Heart left ventricle (tissue), 13 donors: ENCODE results near the gene PRRT2.
"Not testable (repeated sequence)": the region's sequence is repeated elsewhere in the genome, so short reads cannot be mapped to it uniquely, and the experiment has no call there.

Source experiments
- CTCF ChIP-seq, 12 donors: fragments of 200-600 bp; sonication (generic) in 4 of 12; IDR thresholded peaks; one replicate each; pipeline versions ENCODE4 v1.5.0 to v1.8.0; 2018 to 2022; ENCODE audit warnings: antibody characterized with exemption in 12 of 12, mild to moderate bottlenecking in 5 of 12
- POLR2A ChIP-seq, 2 donors: fragments of 450-650 bp; IDR thresholded peaks; one replicate each; pipeline ENCODE4 v1.6.1; 2017; ENCODE audit warnings: antibody characterized with exemption in 2 of 2, mild to moderate bottlenecking in 2 of 2, moderate library complexity in 2 of 2
- donor health status: ischemic (EF 13 %, LVEDD 7.1; RV severe dilation, severe dysfunction).
- donor health status: DM: no; HTN: yes; CAD: no.
- donor health status: DM: no; HTN: no; CAD: no.
- donor health status: ischemic (EF 25% LVEDD 6.9; RV normal size, moderate dysfunction).
- donor health status: ischemic (EF 25% LVEDD 5.7; RV mildly dilated, moderate dysfunction).
- donor health status: ischemic (EF 35%, LVEDD 5.7; RV mildly dilated, moderate dysfunction).
- donor health status: nonischemic (EF 11% LVEDD 7.7; RV severe dilation, severe dysfunction).
- donor health status: DM: yes; HTN: yes; CAD: no.
- donor health status: PGD.
- donor health status: ischemic (EF 29% LVEDD 5.4; RV normal size, mild dysfunction).
- donor health status: nonischemic (EF 23%, LVEDD 6.1; RV moderate dilation, normal function).

DNA sequence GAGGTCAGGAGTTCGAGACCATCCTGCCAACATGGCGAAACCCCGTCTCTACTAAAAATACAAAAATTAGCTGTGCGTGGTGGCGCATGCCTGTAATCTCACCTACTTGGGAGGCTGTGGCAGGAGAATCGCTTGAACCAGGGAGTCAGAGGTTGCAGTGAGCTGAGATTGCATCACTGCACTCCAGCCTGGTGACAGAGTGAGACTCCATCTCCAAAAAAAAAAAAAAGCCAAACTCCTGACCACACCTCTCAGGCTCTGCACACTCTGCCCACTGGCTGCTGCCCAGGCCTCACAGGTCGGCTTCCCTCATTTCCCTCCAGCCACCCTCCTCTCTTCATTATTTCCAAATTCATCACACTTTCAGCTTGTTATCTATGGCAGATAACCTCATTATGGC is 39.7 kb upstream of the PRRT2 start:
- not testable (repeated sequence) for TF ChIP-seq POLR2A, CTCF (IDR thresholded peaks at IDR 0.05)
